ENCODE results near the gene MYO15B. TPM values are rescaled to one million over a fixed set of nuclear protein-coding genes. Genes with fewer than 3 reads are reported as not detected.

The MYO15B gene
- total and polyA plus RNA-seq, 2 of the 13 experiments (the other 11 are each of a cell fraction or from before 2014, with no cell fraction given): 2.8 to 8.1 TPM

DNA sequence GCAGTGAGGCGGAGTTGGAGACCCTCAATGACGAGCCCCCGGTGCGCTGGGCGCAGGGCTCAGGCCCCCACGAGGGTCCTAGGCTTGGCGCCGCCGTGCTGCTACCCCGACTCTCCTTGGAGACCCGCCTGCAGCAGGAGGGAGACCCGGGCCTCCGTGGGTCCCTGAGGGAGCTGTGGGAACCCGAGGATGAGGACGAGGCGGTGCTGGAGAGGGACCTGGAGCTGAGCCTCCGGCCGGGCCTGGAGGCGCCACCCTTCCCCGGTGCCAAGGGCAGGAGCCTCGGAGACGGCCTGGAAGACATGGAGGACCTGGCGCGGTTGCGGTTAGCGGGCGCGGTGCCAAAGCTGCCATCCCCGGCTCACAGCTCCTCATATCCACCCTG is 2.3 kb downstream of the MYO15B start:
- peaks cover 12 to 15% of the 10 kb centered on the region in 2 experiments; a peak in 4 of 5 replicates for H3K27me3 ChIP-seq (ENCODE audit: control insufficient read depth in 1 of 2, insufficient read depth in 2 of 2, low read length in 2 of 2)
- no peaks in the 10 kb centered on the region for H3K9me3 ChIP-seq (ENCODE audit: low read length)
- DNase-seq (ENCODE audit: low spot score) (no peak), ATAC-seq (no peak), FAIRE-seq (no peak)
- H3K36me3 ChIP-seq (replicated peaks in 1 of 2; ENCODE audit: control insufficient read depth in 1 of 2, insufficient read depth in 2 of 2, low read length in 2 of 2): no peaks in the 10 kb centered on the region
- H3K4me2 ChIP-seq (ENCODE audit: low read depth, low read length): peak overlapping the region; percentile 71
- H2AFZ ChIP-seq (ENCODE audit: low read length): no peak overlapping the region
- peak overlapping the region; percentile 57; the same call in 1 of the 2 replicates for H3K9ac ChIP-seq (ENCODE audit: insufficient read depth, low read depth, low read length)
- POLR2A ChIA-PET: interaction anchor here (1.2 to 2.1 kb wide), 2 partner anchors 9 to 11 kb away, joined by 3 to 8 read pairs; no protein-coding TSS in a partner anchor
- no peak overlapping the region for H3K27ac ChIP-seq (ENCODE audit: extremely low read length, insufficient read depth, low read length)
- WGBS (ENCODE audit: low lambda C conversion rate): 82% methylated on average over 28 of the region's 29 CpGs
- H4K20me1 ChIP-seq (ENCODE audit: insufficient read depth, low read length): no peaks in the 10 kb centered on the region
- intact Hi-C loops (cut with micrococcal nuclease; ENCODE audit: unreplicated experiment) (loop anchor here (5.0 kb wide), 1 partner anchor 63 kb away; the partner anchor contains the start of gene LLGL2), in situ Hi-C loops (cut with HindIII; ENCODE audit: extremely low pct_ligation_motif_present, low pct_unique_long_range_greater_than_20kb) (loop anchor here (10.0 kb wide), 1 partner anchor 165 kb away; no protein-coding TSS in a partner anchor)
- no peaks in the 10 kb centered on the region for H3K79me2 ChIP-seq (ENCODE audit: insufficient read depth, low read length)
- peak overlapping the region in 2 of 3 experiments; percentile 72 to 75; a peak in 3 of 6 replicates for H3K4me3 ChIP-seq (replicated peaks in 1 of 3; ENCODE audit: insufficient read depth in 1 of 3, low read depth in 2 of 3, low read length in 3 of 3)
- BruUV-seq (replicated peaks): no TSS peak
- CTCF ChIA-PET (ENCODE audit: low intra/inter-chr PET ratio, low total read pairs): interaction anchor here (0.8 to 1.5 kb wide), 2 partner anchors 25 to 74 kb away, joined by 3 to 7 read pairs; partner anchors contain the start of gene TSEN54
- peaks cover 33% of the 10 kb centered on the region for H3K4me1 ChIP-seq (ENCODE audit: insufficient read depth, low read length)
- TF ChIP-seq NFIB (CRISPR knock-in tag; IDR thresholded peaks at IDR 0.05; ENCODE audit: borderline replicate concordance): no peak
- TF ChIP-seq NPAS2 (CRISPR knock-in tag; IDR thresholded peaks at IDR 0.05; ENCODE audit: borderline replicate concordance): no peak
- no peak for TF ChIP-seq ZNF501 (CRISPR knock-in tag; IDR thresholded peaks at IDR 0.05)
- TF ChIP-seq ZFP90 (CRISPR knock-in tag; IDR thresholded peaks at IDR 0.05; ENCODE audit: borderline replicate concordance): no peak
- no peak for TF ChIP-seq ZNF670 (CRISPR knock-in tag; IDR thresholded peaks at IDR 0.05; ENCODE audit: borderline replicate concordance)
- TF ChIP-seq ATAD3A (CRISPR knock-in tag; IDR thresholded peaks at IDR 0.05): no peak
- no peak for TF ChIP-seq ZNF639 (CRISPR knock-in tag; conservative IDR thresholded peaks at IDR 0.05)
- TF ChIP-seq TEAD3 (CRISPR knock-in tag; optimal IDR thresholded peaks at IDR 0.05; ENCODE audit: borderline replicate concordance): peak; percentile 12
- no peak for TF ChIP-seq ZNF75D (CRISPR knock-in tag; IDR thresholded peaks at IDR 0.05; ENCODE audit: borderline replicate concordance)
- TF ChIP-seq GABPB1 (CRISPR knock-in tag; IDR thresholded peaks at IDR 0.05): peak; percentile 34; the same call in 1 of the 2 replicates
- TF ChIP-seq ZNF780A (CRISPR knock-in tag; IDR thresholded peaks at IDR 0.05): no peak
- no peak for TF ChIP-seq ZFAT (CRISPR knock-in tag; conservative IDR thresholded peaks at IDR 0.05)
- no peak for TF ChIP-seq MAF1 (CRISPR knock-in tag; IDR thresholded peaks at IDR 0.05; ENCODE audit: borderline replicate concordance)
- no peak for TF ChIP-seq BORCS8-MEF2B (CRISPR knock-in tag; IDR thresholded peaks at IDR 0.05)
- no peak for TF ChIP-seq ZNF674 (CRISPR knock-in tag; IDR thresholded peaks at IDR 0.05; ENCODE audit: low read depth)
- no peak for TF ChIP-seq MTF1 (CRISPR knock-in tag; IDR thresholded peaks at IDR 0.05)
- no peak for TF ChIP-seq ZNF180 (CRISPR knock-in tag; IDR thresholded peaks at IDR 0.05; ENCODE audit: borderline replicate concordance, low read depth)
- 0 out of 2 replicates have a peak, but pooled peaks have one; percentile 3 for TF ChIP-seq ELF1 (CRISPR knock-in tag; IDR thresholded peaks at IDR 0.05)
- TF ChIP-seq ZFP91 (CRISPR knock-in tag; IDR thresholded peaks at IDR 0.05; ENCODE audit: borderline replicate concordance): 0 out of 2 replicates have a peak, but pooled peaks have one; percentile 27

All from HepG2 (cell line).